ENCODE measurements around the gene PWWP2B.

PWWP2B gene

DNA sequence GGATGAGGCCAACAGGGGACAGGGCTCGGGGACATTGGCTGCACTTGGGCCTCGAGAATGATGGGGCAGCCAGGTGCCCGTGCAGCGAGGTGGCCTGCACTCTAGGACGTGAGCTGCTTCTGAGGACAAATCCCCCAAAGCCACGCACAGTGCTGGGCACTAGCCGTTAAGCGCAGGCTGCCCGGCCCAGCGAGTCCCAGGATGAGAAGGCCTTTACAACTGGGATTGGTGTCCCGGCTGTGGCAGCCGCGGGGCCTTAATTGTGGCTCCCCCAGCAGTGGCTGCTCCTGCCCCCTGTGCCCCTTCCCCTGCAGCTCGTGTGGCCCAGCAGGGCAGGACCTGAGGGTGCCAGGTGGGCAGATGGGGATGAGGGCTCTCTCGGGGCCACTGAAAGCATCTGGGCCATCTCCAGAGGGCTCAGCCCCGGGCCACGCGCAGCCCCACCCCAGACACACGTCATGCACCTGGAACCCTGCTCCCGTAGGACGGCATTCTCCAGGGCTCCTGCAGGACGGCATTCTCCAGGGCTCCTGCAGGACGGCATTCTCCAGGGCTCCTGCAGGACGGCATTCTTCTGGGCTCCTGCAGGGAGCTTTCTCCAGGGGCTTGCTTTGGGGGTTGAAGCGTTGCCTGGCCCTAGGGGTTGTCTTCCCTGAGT is 6.6 kb downstream of the PWWP2B start:
- Histone ChIP-seq H3K9me3 (ENCODE audit: control insufficient read depth, insufficient read depth, low read length) (no peaks in the 10 kb centered on the region), H3K9ac (ENCODE audit: low read depth, low read length) (no peak overlapping the region), H3K27ac (ENCODE audit: low read depth, low read length) (no peak overlapping the region), H3K27me3 (ENCODE audit: control insufficient read depth, insufficient read depth, low read length) (no peaks in the 10 kb centered on the region), H3K4me1 (ENCODE audit: control insufficient read depth, insufficient read depth, low read length) (peaks cover 22% of the 10 kb centered on the region), H3K4me3 (ENCODE audit: low read depth, low read length) (no peak overlapping the region), H3K36me3 (ENCODE audit: control insufficient read depth, insufficient read depth, low read length) (0 out of 2 replicates have a peak, but pooled peaks cover 8% of the 10 kb centered on the region)

DNA sequence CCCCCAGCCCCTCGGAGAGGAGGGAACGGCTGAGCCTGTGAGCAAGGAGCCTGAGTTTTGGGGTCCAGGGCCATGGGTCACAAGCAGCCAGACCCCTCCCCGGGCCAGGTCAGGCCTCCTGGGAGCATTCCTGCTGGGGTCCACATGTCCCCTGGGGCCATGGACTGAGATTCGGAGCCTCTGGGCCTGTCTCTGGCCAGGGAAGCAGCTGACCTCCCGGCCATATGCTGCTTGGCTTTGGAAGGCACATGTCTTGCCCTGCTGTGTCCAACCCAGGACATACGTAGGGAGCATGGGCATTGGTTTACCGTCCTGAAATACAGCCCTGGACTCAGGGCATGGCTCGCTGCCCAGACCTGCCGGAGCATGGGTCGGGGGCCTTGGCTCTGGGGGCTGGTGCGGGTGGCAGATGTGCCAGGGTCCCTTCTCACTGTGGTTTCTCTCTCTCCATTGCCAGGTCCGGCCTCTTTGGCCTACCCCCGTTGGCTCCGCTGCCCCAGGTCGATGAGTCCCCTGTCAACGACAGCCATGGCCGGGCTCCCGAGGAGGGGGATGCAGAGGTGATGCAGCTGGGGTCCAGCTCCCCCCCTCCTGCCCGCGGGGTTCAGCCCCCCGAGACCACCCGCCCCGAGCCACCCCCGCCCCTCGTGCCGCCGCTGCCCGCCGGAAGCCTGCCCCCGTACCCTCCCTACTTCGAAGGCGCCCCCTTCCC is 7.3 kb downstream of the PWWP2B start:
- H3K27ac ChIP-seq (ENCODE audit: low read depth, low read length) = no peak overlapping the region
- H3K9me3 ChIP-seq (ENCODE audit: control insufficient read depth, insufficient read depth, low read length) = no peaks in the 10 kb centered on the region
- H3K27me3 ChIP-seq (ENCODE audit: control insufficient read depth, insufficient read depth, low read length) = no peaks in the 10 kb centered on the region
- H3K4me3 ChIP-seq (ENCODE audit: low read depth, low read length) = no peak overlapping the region
- H3K36me3 ChIP-seq (ENCODE audit: control insufficient read depth, insufficient read depth, low read length) = 0 out of 2 replicates have a peak, but pooled peaks cover 8% of the 10 kb centered on the region
- H3K9ac ChIP-seq (ENCODE audit: low read depth, low read length) = no peak overlapping the region
- peaks cover 29% of the 10 kb centered on the region for H3K4me1 ChIP-seq (ENCODE audit: control insufficient read depth, insufficient read depth, low read length)

DNA sequence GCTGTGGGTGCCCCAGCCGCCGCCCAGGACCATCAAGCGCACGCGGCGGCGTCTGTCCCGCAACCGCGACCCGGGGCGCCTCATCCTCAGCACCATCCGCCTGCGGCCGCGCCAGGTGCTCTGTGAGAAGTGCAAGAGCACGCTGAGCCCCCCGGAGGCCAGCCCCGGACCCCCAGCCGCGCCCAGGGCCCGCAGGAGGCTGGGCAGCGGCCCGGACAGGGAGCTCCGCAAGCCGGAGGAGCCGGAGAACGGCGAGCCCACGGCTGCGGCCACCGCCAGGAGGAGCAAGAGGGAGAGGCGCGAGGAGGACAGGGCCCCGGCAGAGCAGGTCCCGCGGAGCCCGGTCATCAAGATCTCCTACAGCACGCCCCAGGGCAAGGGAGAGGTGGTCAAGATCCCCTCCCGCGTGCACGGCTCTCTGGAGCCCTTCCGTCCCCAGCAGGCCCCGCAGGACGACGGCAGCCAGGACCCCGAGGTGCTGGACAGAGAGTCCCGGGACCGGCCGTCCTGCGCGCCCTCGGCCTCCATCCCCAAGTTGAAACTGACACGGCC is 8.0 kb downstream of the PWWP2B start:
- H3K27me3 ChIP-seq (ENCODE audit: control insufficient read depth, insufficient read depth, low read length) = no peaks in the 10 kb centered on the region
- peaks cover 31% of the 10 kb centered on the region for H3K4me1 ChIP-seq (ENCODE audit: control insufficient read depth, insufficient read depth, low read length)
- H3K36me3 ChIP-seq (ENCODE audit: control insufficient read depth, insufficient read depth, low read length) = 0 out of 2 replicates have a peak, but pooled peaks cover 8% of the 10 kb centered on the region
- no peak overlapping the region for H3K4me3 ChIP-seq (ENCODE audit: low read depth, low read length)
- no peaks in the 10 kb centered on the region for H3K9me3 ChIP-seq (ENCODE audit: control insufficient read depth, insufficient read depth, low read length)
- no peak overlapping the region for H3K27ac ChIP-seq (ENCODE audit: low read depth, low read length)
- no peak overlapping the region for H3K9ac ChIP-seq (ENCODE audit: low read depth, low read length)

DNA sequence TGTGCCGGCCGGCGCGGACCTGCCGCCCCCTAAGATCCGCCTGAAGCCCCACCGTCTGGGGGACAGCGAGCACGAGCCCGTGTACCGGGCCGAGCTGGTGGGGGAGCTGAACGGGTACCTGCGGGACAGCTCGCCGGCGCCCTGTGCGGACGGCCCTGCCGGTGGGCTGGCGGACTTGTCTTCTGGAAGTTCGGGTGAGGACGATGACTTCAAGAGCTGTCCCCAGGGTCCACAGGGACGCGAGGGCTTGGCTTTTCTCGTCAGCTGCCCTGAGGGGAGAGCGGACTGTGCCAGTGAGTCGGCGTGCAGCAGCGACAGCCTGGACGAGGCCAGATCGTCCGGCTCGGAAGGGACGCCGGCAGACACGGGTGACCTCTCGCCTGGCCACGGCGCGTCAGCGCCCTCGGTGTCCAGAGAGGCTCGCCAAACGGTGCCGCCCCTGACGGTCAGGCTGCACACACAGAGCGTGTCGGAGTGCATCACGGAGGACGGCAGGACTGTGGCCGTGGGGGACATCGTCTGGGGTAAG is 8.5 kb downstream of the PWWP2B start:
- H3K4me1 ChIP-seq (ENCODE audit: control insufficient read depth, insufficient read depth, low read length) = peaks cover 28% of the 10 kb centered on the region
- no peak overlapping the region for H3K27ac ChIP-seq (ENCODE audit: low read depth, low read length)
- H3K9ac ChIP-seq (ENCODE audit: low read depth, low read length) = no peak overlapping the region
- H3K4me3 ChIP-seq (ENCODE audit: low read depth, low read length) = no peak overlapping the region
- H3K27me3 ChIP-seq (ENCODE audit: control insufficient read depth, insufficient read depth, low read length) = no peaks in the 10 kb centered on the region
- H3K9me3 ChIP-seq (ENCODE audit: control insufficient read depth, insufficient read depth, low read length) = no peaks in the 10 kb centered on the region
- H3K36me3 ChIP-seq (ENCODE audit: control insufficient read depth, insufficient read depth, low read length) = 0 out of 2 replicates have a peak, but pooled peaks cover 8% of the 10 kb centered on the region

DNA sequence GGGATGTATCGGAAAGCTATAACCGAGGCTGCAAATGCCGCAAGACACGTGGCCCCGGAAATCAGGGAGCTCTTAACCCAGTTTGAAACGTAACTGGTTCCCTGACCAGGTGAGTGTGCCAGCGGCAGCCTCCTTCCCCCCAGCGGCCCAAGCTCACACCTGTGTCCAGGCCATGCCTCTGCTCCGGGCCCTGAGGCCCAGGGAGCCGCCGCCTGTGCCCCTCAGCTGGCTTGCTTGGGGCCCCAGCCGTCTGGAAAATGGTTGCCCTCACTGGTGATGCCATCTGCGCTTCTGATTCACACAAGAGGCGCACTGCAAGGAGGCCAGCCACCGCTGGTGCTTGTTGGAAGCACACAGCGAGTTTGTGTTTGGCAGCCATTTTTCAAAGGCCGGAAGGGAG is 9.2 kb downstream of the PWWP2B start:
- no peaks in the 10 kb centered on the region for H3K27me3 ChIP-seq (ENCODE audit: control insufficient read depth, insufficient read depth, low read length)
- H3K9ac ChIP-seq (ENCODE audit: low read depth, low read length) = no peak overlapping the region
- H3K9me3 ChIP-seq (ENCODE audit: control insufficient read depth, insufficient read depth, low read length) = no peaks in the 10 kb centered on the region
- H3K4me1 ChIP-seq (ENCODE audit: control insufficient read depth, insufficient read depth, low read length) = peaks cover 27% of the 10 kb centered on the region
- H3K4me3 ChIP-seq (ENCODE audit: low read depth, low read length) = no peak overlapping the region
- 0 out of 2 replicates have a peak, but pooled peaks cover 8% of the 10 kb centered on the region for H3K36me3 ChIP-seq (ENCODE audit: control insufficient read depth, insufficient read depth, low read length)
- no peak overlapping the region for H3K27ac ChIP-seq (ENCODE audit: low read depth, low read length)

DNA sequence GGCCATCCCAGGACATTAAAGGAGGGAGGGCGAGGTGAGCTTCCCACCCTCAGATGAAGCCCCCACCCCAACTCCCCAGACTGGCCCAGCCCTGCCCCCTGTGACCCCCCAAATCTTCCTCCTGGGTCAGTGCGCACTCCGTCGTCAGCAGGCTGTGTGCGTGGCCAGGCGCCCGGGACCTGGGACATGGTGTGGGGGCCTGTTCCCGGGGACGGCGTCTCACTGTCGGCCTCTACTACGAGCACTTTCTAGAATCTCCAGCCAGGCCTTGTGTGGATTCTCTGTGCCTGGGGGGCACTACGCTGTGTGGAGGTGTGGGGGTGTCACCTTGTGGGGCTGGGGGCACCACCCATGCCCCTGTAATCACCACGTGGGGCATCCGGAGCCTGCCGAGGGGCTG is 9.8 kb downstream of the PWWP2B start:
- no peaks in the 10 kb centered on the region for H3K9me3 ChIP-seq (ENCODE audit: control insufficient read depth, insufficient read depth, low read length)
- H3K36me3 ChIP-seq (ENCODE audit: control insufficient read depth, insufficient read depth, low read length) = 0 out of 2 replicates have a peak, but pooled peaks cover 8% of the 10 kb centered on the region
- no peak overlapping the region for H3K9ac ChIP-seq (ENCODE audit: low read depth, low read length)
- peaks cover 30% of the 10 kb centered on the region for H3K4me1 ChIP-seq (ENCODE audit: control insufficient read depth, insufficient read depth, low read length)
- no peak overlapping the region for H3K4me3 ChIP-seq (ENCODE audit: low read depth, low read length)
- H3K27ac ChIP-seq (ENCODE audit: low read depth, low read length) = no peak overlapping the region
- no peaks in the 10 kb centered on the region for H3K27me3 ChIP-seq (ENCODE audit: control insufficient read depth, insufficient read depth, low read length)

DNA sequence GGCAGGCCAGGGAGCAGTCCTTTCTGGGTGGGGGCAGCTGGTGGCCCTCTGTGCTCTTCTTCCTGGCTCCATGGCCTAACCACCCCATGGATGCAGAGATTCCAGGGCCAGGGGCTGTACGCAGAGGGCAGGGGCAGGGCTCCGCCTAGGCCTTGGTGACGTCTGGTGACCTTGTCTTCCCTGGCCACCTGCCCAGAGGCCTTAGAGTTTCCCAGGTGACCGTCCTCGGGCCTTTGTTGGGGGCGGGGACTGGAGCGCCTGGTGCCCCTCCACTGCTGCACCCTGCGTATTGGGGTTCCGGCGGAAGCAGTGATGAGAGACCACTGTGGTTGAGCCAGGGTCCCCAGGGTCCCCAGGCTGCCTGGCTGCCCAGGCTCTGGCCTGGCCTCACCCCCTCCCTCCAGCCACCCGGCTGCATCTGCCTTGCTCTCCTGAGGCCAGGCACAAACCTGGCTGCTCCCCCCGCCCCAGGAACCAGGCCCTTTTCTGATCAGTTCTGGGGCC is 10.3 kb downstream of the PWWP2B start:
- peak overlapping the region; percentile 37 for H3K9ac ChIP-seq (ENCODE audit: low read depth, low read length)
- H3K4me3 ChIP-seq (ENCODE audit: low read depth, low read length) = no peak overlapping the region
- no peaks in the 10 kb centered on the region for H3K27me3 ChIP-seq (ENCODE audit: control insufficient read depth, insufficient read depth, low read length)
- H3K27ac ChIP-seq (ENCODE audit: low read depth, low read length) = peak overlapping the region; percentile 90
- no peaks in the 10 kb centered on the region for H3K9me3 ChIP-seq (ENCODE audit: control insufficient read depth, insufficient read depth, low read length)
- 0 out of 2 replicates have a peak, but pooled peaks cover 8% of the 10 kb centered on the region for H3K36me3 ChIP-seq (ENCODE audit: control insufficient read depth, insufficient read depth, low read length)
- peaks cover 35% of the 10 kb centered on the region for H3K4me1 ChIP-seq (ENCODE audit: control insufficient read depth, insufficient read depth, low read length)

DNA sequence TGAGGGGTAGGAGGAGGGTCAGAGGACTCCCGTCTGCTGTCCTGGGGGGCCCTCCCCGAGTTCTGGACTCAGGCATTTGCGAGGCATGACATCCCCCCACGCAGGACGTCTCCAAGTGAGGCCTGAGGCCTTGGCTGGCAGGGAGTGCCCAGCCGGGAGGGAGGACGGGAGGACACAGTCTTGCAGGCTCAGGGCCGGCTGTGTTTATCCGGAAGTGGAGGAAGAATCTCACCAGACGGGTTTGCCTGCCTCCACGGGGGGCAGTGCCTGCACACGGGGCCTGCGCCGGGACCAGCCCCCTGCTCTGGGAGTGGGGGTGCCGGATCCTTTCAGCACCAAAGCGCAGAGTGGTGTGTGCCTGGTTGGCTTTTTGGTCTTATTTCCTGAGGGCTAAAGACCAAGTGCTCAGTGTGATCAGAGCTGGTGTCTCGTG is 10.9 kb downstream of the PWWP2B start:
- Histone ChIP-seq H3K9ac (ENCODE audit: low read depth, low read length) (peak overlapping the region; percentile 63), H3K9me3 (ENCODE audit: control insufficient read depth, insufficient read depth, low read length) (no peaks in the 10 kb centered on the region), H3K27ac (ENCODE audit: low read depth, low read length) (peak overlapping the region; percentile 90), H3K4me1 (ENCODE audit: control insufficient read depth, insufficient read depth, low read length) (peaks cover 40% of the 10 kb centered on the region), H3K4me3 (ENCODE audit: low read depth, low read length) (peak overlapping the region; percentile 28; the same call in 1 of the 2 replicates), H3K27me3 (ENCODE audit: control insufficient read depth, insufficient read depth, low read length) (no peaks in the 10 kb centered on the region), H3K36me3 (ENCODE audit: control insufficient read depth, insufficient read depth, low read length) (0 out of 2 replicates have a peak, but pooled peaks cover 8% of the 10 kb centered on the region)

DNA sequence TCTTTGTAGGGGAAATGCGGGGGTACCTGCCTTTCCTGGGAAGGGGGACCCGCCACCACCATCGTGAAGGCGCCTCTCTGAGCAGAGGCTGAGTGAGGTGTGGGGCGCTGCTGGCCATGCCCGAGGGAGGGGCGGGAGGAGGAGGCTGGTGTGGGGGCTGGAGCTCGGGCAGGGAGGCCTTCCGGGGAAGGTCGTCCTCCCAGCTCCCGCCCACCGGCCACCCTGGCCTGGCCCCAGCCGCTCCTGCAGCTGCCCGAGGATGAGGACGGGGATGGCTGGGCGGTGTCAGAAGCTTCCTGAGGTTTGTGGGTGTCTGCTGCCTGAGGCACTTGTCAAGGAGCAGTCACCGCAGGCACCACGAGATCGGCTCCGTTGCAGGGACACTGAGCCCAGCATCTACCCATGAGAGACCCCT is 11.4 kb downstream of the PWWP2B start:
- no peak overlapping the region for H3K4me3 ChIP-seq (ENCODE audit: low read depth, low read length)
- no peaks in the 10 kb centered on the region for H3K9me3 ChIP-seq (ENCODE audit: control insufficient read depth, insufficient read depth, low read length)
- peaks cover 41% of the 10 kb centered on the region for H3K4me1 ChIP-seq (ENCODE audit: control insufficient read depth, insufficient read depth, low read length)
- H3K9ac ChIP-seq (ENCODE audit: low read depth, low read length) = peak overlapping the region; percentile 63; the same call in 1 of the 2 replicates
- H3K27me3 ChIP-seq (ENCODE audit: control insufficient read depth, insufficient read depth, low read length) = no peaks in the 10 kb centered on the region
- peak overlapping the region; percentile 90 for H3K27ac ChIP-seq (ENCODE audit: low read depth, low read length)
- 0 out of 2 replicates have a peak, but pooled peaks cover 8% of the 10 kb centered on the region for H3K36me3 ChIP-seq (ENCODE audit: control insufficient read depth, insufficient read depth, low read length)

DNA sequence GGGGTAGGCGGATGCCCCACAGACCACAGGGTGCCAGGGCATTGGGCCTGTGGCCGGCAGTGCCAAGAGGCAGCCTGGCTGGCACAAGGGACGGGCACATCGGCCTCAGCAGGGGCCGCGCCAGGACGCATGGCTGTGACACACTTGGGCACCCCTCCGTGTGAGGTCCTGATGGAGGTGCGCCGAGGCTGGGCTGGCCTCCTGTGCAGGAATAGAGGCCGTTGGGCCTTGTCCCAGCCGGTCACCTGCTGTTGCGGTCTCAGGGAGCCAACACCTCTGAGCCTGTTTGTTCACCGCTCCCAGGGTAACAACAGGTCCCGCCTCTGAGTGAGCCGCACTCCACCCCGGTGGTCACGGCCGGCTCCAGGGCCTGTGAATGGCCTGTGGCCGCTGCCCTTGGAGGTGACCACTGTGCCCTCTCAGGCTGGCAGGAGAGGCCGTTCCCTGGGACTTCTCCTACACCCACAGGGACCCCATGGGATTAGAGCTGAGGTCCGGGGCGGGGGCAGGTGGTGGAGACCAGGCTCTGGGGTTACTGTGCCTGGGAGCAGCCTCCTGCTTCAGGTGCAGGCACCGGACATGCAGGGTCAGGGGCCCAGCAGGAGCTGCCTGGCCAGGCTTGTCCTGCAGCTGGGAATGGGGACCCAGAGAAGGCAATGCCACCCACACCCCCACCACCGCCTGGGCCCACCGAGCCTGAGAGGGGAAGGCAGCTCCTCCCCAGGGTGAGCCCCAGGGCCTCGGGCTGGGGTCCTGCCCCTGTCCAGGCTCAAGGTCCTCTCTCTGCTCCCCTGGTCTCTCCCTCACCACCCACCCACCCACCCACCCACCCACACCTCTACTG is 12.0 kb downstream of the PWWP2B start:
- Histone ChIP-seq H3K4me3 (ENCODE audit: low read depth, low read length) (no peak overlapping the region), H3K4me1 (ENCODE audit: control insufficient read depth, insufficient read depth, low read length) (peaks cover 48% of the 10 kb centered on the region), H3K9ac (ENCODE audit: low read depth, low read length) (peak overlapping the region; percentile 63; the same call in 1 of the 2 replicates), H3K27ac (ENCODE audit: low read depth, low read length) (peak overlapping the region; percentile 90), H3K9me3 (ENCODE audit: control insufficient read depth, insufficient read depth, low read length) (no peaks in the 10 kb centered on the region), H3K27me3 (ENCODE audit: control insufficient read depth, insufficient read depth, low read length) (no peaks in the 10 kb centered on the region), H3K36me3 (ENCODE audit: control insufficient read depth, insufficient read depth, low read length) (0 out of 2 replicates have a peak, but pooled peaks cover 8% of the 10 kb centered on the region)
